IPS DF 6.9 (cell line): ENCODE measurements around the gene TYW3.

Source experiments
- DNase-seq: peaks from one replicate; pipeline ENCODE4 v3.0.0-alpha.2; 2013; ENCODE audit warnings: low read depth, low spot score
- H3K27ac ChIP-seq: one replicate; pipeline ENCODE4 v1.5.1; 2013; ENCODE audit warnings: low read length, control low read depth
- H3K27me3 ChIP-seq: 2 replicates; pipeline ENCODE4 v1.6.1; 2013; ENCODE audit warnings: mild to moderate bottlenecking, low read length; ENCODE audit not compliant: control insufficient read depth, insufficient read depth
- H3K36me3 ChIP-seq: 2 replicates; pipeline ENCODE4 v1.6.1; 2013; ENCODE audit warnings: low read length; ENCODE audit not compliant: control insufficient read depth, insufficient read depth
- H3K4me1 ChIP-seq: 2 replicates; pipeline ENCODE4 v1.6.1; 2013; ENCODE audit warnings: low read length; ENCODE audit not compliant: control insufficient read depth, insufficient read depth
- H3K4me3 ChIP-seq: 2 replicates; pipeline ENCODE4 v1.5.1; 2013; ENCODE audit warnings: mild to moderate bottlenecking, low read length
- H3K9me3 ChIP-seq: 2 replicates; pipeline ENCODE4 v1.6.1; 2013; ENCODE audit warnings: low read length, inconsistent platforms; ENCODE audit not compliant: control insufficient read depth, insufficient read depth
- WGBS: extraction: QIAGEN DNeasy Blood & Tissue Kit; methylation state at CpG from one replicate; pipeline ENCODE4 v1.1.7; 2013; ENCODE audit warnings: mixed read lengths, missing lambda C conversion rate; ENCODE audit not compliant: insufficient read length, insufficient coverage; 5-methylcytosine and 5-hydroxymethylcytosine counted together

TYW3 gene

DNA sequence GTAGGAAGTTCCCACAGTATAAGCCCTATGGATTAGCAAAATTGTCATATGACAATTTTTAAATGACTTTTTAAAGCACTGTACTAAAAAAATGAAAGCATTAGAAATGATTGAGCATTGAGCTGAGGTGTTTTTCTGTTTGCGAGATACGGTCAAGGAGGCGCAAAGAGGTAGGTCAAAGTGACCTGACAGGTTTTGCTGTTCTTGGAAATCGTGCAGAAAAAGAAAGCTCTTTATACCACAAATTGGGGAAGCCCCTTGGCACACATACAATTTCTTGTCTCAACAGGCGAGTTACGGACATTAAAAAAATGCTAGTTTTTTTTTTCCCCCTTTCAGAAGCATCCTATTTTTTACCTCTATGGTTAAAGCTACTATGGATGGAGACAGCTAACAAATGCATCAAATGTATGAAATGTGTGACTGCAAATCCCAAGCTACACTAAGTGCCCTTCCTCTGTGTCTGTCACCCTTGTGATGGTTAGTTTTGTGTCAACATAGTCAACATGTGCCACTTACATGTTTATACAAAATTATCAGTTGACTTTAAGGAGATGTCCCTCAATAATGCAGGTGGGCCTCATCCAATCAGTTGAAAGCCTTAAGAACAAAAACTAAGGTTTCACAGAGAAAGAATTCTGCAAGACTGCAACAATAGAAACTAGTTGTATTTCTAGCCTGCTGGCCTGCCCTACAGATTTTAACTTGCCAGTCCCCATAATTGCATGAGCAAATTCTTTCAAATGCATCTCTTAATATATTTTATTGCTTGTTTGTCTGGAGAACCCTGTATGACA lies 29.4 kb upstream of the TYW3 start:
- Histone ChIP-seq H3K9me3 (no peaks in the 10 kb centered on the region), H3K36me3 (no peaks in the 10 kb centered on the region), H3K27ac (no peak overlapping the region), H3K4me1 (no peaks in the 10 kb centered on the region), H3K4me3 (no peak overlapping the region), H3K27me3 (no peaks in the 10 kb centered on the region)
- no CpG with 5 or more reads among the region's 6 CpGs for WGBS
- no peak for DNase-seq

DNA sequence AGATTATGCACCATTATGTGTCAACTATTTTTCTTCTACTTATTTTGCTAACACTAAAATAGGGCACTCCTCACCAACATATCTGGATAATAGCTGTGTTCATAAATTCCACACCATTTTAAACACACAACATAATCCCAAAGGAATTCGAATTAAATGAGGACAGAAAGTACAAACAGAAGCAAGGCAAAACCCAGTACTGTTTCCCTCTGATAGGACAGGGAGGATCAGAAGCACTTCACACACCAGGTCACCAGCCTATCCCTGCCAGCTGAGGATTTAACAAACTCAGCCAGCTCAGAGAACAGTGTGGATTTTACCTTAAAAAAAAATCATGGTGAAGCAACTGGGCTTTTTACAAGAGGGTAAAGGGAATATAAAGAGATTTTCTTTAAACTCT lies 20.1 kb upstream of the TYW3 start:
- DNase-seq, result no peak
- Histone ChIP-seq H3K9me3 (no peaks in the 10 kb centered on the region), H3K4me1 (no peaks in the 10 kb centered on the region), H3K27ac (no peak overlapping the region), H3K4me3 (no peak overlapping the region), H3K27me3 (no peaks in the 10 kb centered on the region), H3K36me3 (no peaks in the 10 kb centered on the region)
- no CpG with 5 or more reads among the region's 1 CpG for WGBS

DNA sequence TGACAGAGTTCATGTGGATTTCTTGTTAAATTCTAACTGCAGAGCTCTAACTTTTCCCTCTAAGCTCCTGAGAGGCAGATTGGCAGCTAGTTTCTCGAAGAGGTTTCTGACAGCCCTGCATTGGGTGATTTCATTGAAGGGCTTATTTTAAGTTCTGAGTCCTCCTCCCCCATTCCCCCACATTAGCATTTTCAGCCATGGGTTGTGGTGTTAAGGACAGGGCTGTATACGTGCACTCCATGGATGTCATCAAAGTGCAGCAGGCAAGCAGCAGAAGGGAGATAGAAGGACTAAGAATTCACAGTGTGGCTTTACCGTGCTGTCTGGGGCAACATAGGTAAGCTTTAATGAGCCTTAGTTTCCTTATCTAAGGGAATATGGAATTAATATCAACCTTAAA lies 19.1 kb upstream of the TYW3 start:
- no peaks in the 10 kb centered on the region for H3K4me1 ChIP-seq
- H3K27ac ChIP-seq, result no peak overlapping the region
- no peaks in the 10 kb centered on the region for H3K27me3 ChIP-seq
- H3K36me3 ChIP-seq, result no peaks in the 10 kb centered on the region
- no peak for DNase-seq
- no CpG with 5 or more reads among the region's 3 CpGs for WGBS
- H3K9me3 ChIP-seq, result no peaks in the 10 kb centered on the region
- H3K4me3 ChIP-seq, result no peak overlapping the region

DNA sequence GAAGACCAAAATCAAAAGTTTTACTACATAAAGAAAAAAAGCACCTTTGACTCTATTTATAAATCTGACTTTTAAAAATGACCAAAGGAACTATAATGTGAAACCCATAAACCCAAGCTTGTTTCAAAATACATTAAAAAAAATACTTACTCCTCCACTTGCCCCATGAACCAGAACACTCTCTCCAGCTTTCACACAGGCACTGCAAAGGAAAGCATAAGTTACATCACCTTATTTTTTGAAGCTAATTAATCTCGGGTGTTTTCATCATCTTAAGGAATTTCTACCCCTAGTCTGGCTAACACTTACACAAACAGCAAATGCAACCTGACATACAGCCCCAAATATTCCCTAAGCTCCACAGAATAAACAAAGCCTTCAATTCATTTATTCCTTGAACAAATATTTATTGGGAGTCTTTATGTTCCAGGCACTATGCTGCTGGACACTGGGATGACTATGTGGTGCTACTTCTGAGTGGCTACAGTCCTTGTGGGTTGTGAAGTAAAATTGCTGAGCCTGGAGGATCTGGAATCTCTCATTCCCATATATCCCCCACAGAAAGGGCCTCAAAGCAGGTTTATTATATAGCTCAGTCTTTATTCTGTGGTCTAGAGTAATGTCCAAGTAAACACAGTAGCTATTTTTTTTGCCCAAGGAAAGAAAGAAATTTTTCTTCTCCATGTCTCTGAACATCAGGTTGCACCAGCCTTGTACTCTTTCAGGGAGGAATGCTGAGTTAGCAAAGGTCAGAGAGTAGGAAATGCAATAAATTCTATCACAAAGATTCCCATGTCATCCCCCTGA lies 18.3 kb upstream of the TYW3 start:
- no peaks in the 10 kb centered on the region for H3K9me3 ChIP-seq
- H3K4me3 ChIP-seq, result no peak overlapping the region
- H3K27ac ChIP-seq, result no peak overlapping the region
- DNase-seq, result no peak
- no peaks in the 10 kb centered on the region for H3K36me3 ChIP-seq
- H3K4me1 ChIP-seq, result no peaks in the 10 kb centered on the region
- no peaks in the 10 kb centered on the region for H3K27me3 ChIP-seq
- no CpG with 5 or more reads among the region's 1 CpG for WGBS

DNA sequence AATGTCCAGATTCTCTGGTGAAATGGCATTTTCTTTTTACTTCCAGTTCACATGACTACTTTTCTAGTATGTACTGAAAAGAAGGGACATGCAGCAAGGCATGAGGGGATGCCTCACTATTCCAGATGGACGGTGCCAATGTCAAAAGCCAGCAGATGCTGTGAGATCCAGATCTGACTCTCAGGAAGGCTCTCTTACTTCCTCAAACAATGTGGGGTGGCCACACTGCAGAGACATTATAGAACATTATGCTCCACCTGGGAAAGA lies 17.8 kb upstream of the TYW3 start:
- Histone ChIP-seq H3K9me3 (no peaks in the 10 kb centered on the region), H3K36me3 (no peaks in the 10 kb centered on the region), H3K4me3 (no peak overlapping the region), H3K27me3 (no peaks in the 10 kb centered on the region), H3K27ac (no peak overlapping the region), H3K4me1 (no peaks in the 10 kb centered on the region)
- WGBS, result no CpG with 5 or more reads among the region's 1 CpG
- DNase-seq, result no peak

DNA sequence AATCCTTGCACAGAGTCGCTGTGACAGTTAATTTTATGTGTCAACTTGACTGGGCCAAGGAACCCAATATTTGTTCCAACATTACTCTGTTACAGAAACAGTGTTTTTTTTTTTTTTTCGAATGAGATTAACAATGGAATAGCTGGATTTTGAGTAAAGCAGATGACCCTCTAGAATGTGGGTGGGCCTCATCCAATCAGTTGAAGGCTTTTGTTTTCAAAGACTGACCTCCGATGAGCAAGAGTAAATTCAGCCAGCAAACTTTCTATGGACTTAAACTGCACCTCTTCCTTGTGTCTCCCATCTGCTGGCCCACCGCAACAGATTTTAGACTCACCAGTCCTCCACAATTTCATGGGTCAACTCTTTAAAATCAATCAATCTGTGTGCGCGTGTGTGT lies 17.1 kb upstream of the TYW3 start:
- no peaks in the 10 kb centered on the region for H3K27me3 ChIP-seq
- no peaks in the 10 kb centered on the region for H3K9me3 ChIP-seq
- no peaks in the 10 kb centered on the region for H3K4me1 ChIP-seq
- no peak overlapping the region for H3K4me3 ChIP-seq
- H3K36me3 ChIP-seq, result no peaks in the 10 kb centered on the region
- no peak for DNase-seq
- H3K27ac ChIP-seq, result no peak overlapping the region
- no CpG with 5 or more reads among the region's 6 CpGs for WGBS

DNA sequence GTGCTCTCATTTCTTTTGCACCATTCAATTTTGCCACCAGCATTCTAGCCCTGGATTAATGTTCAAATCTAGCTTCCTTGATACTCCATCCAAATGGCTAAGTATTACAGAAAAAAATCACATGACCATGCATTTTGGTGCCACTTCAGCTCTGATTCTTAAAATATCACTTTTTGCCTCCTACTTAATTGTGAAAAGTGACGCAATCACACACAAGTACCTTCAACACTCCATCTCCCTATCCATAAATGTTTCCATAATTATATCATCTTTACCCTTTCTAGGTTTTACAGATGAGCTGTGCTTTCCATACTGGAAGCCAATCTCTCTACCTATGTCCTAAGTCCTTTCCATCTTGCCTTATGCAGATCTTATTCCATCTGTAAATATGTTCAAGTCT lies 16.1 kb upstream of the TYW3 start:
- no peaks in the 10 kb centered on the region for H3K36me3 ChIP-seq

DNA sequence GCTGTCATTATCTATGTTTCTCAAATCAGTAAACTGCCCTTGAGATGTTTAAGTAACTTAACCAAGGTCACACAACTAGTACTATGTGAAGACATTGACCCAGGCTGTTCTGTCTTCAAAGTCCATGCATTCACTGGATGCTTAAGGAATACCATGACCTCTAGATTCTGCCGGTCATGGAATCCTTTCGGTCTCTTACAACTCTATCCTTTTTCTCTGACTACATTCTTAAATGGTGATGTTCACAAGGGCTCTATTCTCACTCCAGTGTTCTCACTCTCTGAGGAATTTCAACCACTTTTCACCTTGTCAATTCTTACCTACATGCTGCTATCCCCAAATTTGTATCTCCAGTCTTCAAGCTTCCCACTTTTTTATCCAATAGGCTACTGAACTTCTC lies 15.3 kb upstream of the TYW3 start:
- DNase-seq, result no peak
- Histone ChIP-seq H3K9me3 (no peaks in the 10 kb centered on the region), H3K4me3 (no peak overlapping the region), H3K4me1 (no peaks in the 10 kb centered on the region), H3K36me3 (no peaks in the 10 kb centered on the region), H3K27ac (no peak overlapping the region), H3K27me3 (no peaks in the 10 kb centered on the region)
- no CpG with 5 or more reads among the region's 2 CpGs for WGBS

More for the DNA sequence above, 16.1 kb upstream of the TYW3 start:
- Histone ChIP-seq H3K4me3 (no peak overlapping the region), H3K9me3 (no peaks in the 10 kb centered on the region), H3K27ac (no peak overlapping the region), H3K27me3 (no peaks in the 10 kb centered on the region), H3K4me1 (no peaks in the 10 kb centered on the region)
- no peak for DNase-seq
- no CpG with 5 or more reads among the region's 1 CpG for WGBS

DNA sequence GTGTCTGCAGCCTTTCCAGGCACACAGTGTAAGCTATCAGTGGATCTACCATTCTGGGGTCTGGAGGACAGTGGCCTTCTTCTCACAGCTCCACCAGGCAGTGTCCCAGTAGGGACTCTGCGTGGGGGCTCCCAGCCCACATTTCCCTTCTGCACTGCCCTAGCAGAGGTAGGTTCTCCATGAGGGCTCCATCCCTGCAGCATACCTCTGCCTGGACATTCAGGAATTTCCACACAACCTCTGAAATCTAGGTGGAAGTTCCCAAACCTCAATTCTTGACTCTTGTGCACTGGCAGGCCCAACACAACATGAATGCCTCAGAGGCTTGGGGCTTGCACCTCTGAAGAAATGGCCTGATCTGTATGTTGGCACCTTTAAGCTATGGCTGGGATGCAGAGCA lies 6.9 kb upstream of the TYW3 start:
- peaks cover 2% of the 10 kb centered on the region; the same call in 1 of the 2 replicates for H3K4me1 ChIP-seq
- no CpG with 5 or more reads among the region's 1 CpG for WGBS
- no peak overlapping the region for H3K4me3 ChIP-seq
- H3K27me3 ChIP-seq, result no peaks in the 10 kb centered on the region
- H3K36me3 ChIP-seq, result no peaks in the 10 kb centered on the region
- H3K27ac ChIP-seq, result no peak overlapping the region
- no peaks in the 10 kb centered on the region for H3K9me3 ChIP-seq
- no peak for DNase-seq

DNA sequence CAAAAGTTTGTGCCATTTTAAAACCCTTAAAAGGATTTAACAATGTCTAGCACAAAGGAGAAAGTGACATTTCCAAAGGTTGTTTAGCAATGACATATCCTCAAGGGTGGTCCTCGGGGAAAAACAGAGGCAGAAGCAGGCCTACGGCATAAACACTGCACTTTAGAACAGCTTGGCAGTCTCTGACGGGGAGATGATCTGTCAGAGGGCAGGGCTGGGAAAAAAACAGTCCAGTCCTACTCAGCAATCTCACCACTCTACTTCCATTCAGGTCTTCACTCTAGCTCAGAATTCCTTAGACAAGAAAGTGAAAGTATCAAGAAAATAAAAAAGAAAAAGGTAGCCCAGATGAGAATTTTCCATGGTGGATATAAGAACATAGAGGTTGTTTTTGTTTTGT lies 4.2 kb upstream of the TYW3 start:
- WGBS, result no CpG with 5 or more reads among the region's 3 CpGs
- H3K27ac ChIP-seq, result no peak overlapping the region
- H3K36me3 ChIP-seq, result no peaks in the 10 kb centered on the region

More for the DNA sequence above, 4.2 kb upstream of the TYW3 start:
- H3K9me3 ChIP-seq, result no peaks in the 10 kb centered on the region
- DNase-seq, result no peak
- no peak overlapping the region for H3K4me3 ChIP-seq
- H3K27me3 ChIP-seq, result no peaks in the 10 kb centered on the region
- H3K4me1 ChIP-seq, result peaks cover 2% of the 10 kb centered on the region; the same call in 1 of the 2 replicates
